Stimulated activated CD4-positive, alpha-beta T cell treated with anti-CD3 and anti-CD28 coated beads, Interleukin-1b, Interleukin-23, amount 100 ng/mL, for 24 hours (primary cell): ENCODE data around the gene MARK2.

Source experiments
- DNase-seq, 4 experiments: peaks; one replicate each; pipeline ENCODE4 v3.0.0-alpha.2; 2020; ENCODE audit warnings: low read depth in 4 of 4, low spot score in 1 of 4

The MARK2 gene

GRCh38 chr11:63879598-63880402 is 40.9 kb downstream of the MARK2 start:
- DNase-seq = no peak

- DNase-seq = no peak
Measured at GRCh38 chr11:63880403-63880790, 41.5 kb downstream of the MARK2 start.

- no peak for DNase-seq
Measured at GRCh38 chr11:63882555-63883242, 43.8 kb downstream of the MARK2 start.

DNA sequence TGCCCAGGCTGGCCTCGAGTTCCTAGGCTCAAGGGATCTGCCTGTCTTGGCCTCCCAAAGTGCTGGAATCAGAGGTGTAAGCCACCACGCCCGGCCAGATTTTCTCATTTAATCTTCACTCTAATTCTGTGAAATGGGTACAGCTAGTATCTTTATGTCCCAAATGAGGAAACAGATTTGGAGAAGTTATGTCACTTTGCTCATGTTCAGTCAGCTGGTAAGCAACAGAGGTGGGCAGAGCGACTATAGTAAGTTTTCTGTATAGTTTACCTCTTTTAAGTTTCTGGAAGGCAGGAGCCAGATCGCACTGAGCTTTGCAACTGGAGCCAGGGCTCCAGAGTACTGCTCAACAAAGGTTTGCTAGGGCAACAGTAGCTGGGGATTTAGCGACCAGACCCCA is 44.9 kb downstream of the MARK2 start:
- DNase-seq = no peak

DNA sequence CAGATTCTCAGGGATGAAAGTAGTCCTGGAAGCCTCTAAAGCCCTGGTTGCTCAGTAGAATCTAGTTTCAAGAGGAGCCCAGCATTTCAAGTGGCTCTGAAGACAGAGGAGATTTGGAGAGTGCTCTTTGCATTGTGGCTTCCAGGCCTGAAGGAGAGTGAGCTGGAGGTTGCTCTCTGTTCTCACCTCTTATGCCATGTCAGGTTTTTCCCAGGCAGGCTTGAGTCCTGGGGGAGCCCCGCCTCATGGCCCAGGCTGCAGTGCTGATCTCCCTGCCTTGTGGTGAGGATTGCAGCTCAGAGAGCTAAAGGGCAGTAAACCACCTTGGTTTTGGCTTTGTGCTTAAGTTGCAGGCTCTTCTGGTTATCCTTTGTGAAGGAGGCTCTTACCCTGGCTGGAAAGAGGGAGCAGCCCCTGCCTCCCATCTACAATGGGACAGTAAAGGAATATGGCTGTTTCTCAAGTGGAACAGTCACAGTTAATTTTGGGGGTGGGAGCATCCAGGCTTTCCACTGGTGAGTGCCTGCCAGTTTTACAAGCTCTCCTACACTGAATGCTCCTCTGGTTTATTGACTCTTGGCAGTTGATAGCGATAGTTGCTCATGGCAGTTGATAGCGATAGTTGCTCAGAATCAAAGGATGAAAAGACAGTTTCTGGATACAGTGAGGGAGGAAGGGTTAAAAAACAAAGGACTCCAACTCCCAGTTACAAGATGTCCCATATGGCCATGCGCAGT is 45.5 kb downstream of the MARK2 start:
- DNase-seq = no peak

DNA sequence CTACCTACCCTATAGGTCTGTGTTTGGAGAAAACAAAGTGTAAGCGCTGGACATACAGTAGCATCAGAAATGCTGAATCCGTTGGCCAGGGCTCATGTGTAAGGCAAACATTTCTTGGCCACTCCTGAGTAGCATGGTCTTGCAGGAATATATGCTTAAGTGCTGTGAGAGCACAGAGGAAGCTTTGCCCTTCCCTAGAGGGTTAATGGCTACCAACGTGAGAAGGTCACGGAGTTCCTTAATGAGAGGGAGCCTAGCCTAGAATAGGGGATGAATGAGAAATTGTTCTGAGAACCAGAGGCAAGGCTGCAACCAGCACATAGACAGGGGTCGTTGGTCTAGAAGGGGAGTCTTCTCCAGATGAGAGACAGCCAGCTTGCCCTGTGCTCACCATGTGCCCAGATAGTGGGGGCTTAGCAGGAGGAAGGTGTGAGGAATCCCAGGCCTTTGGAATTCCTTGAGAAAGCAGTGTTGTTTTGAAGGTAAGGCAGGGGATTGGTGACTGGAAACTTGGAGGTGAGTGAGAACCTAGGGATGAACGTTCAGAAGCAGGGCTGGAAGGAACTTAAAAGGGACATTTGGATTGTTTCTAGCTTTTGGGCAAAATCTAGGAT is 48.6 kb downstream of the MARK2 start:
- no peak for DNase-seq

GRCh38 chr11:63888170-63889086 is 49.5 kb downstream of the MARK2 start:
- peak in 3 of 4 experiments; percentile 36 to 55 (median 36) for DNase-seq

GRCh38 chr11:63889344-63889743 is 50.4 kb downstream of the MARK2 start:
- DNase-seq = no peak

DNA sequence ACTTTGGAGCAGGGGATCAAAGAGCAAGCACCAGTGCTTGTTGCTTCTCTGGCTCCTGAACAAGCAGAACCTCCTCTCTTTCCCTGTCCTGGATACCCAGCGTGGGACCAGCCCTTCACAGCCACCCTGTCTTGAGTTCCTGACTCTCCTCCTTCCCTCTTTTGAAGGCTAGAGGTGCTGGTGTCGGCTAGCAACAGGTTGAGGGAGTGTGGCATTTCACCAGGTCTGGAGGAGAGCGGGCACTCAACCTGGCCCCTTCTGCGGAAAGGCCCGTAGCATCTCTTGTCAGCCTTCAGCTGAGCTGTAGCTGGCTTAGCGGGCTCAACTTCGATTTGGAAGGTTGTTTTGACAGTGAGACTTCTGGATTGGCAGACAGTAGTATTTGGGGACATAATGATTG is 51.5 kb downstream of the MARK2 start:
- DNase-seq = no peak

DNA sequence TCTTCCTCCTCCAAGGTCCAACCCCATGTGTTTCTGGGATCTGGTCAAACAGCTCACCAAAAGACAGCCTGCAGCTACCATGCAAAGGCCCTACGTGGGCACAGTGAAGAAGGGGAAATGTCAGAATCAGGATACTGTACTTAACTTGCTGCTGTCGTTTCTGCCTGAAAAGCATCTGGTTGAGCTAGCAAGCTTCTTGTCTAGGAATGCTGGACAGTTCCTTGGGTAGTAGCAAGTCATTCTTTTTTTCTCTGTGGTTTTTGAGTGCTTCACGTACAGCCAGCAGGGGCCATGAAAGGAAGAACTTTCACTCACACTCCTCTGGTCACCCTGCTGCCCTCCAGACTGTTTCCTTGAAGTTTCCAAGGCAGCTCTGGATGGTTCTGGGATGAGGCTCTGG is 53.3 kb downstream of the MARK2 start:
- no peak for DNase-seq

- DNase-seq = no peak
Measured at GRCh38 chr11:63893355-63893754, 54.4 kb downstream of the MARK2 start.

DNA sequence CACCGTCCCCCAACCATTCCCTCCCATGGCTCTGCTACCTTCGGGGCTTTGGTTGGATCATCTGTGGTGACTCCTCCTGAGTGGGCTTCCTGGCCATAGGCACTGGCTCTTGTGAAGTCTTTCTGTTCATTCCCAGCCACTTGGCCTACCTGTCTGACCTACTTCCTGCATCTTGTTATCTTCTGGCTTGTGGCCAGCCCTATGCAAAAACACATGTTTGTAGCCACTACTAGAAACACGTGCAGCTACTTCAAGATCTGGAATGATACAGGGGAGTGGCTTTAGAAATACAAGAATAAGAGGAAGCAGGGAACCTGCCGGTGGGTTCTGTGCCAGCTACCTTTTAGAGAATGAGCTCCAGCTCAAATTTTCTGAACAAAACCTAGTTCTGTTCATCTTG is 57.2 kb downstream of the MARK2 start:
- DNase-seq = no peak

- DNase-seq = no peak
Measured at GRCh38 chr11:63897459-63898146, 58.7 kb downstream of the MARK2 start.

DNA sequence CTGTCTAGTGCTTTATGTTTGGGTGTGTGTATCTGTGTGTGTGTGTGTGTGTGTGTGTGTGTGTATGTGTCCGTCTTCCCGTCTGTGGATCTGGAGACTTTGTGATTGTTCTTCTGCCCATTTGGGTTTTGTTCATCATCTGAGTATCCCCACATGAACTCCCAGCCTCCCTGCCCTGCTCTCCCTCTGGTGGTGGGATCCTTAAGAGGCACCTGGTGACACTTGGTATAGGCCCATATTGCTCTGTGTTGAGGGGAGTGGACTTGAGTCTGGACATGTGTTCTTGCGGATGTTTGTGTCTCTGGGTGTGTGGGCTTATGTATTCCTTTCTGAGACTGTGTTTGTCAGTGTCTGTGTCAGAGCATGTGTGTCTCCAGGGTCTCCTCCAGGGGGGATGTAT is 62.8 kb downstream of the MARK2 start:
- no peak for DNase-seq

- DNase-seq = no peak
Measured at GRCh38 chr11:63903884-63904283, 65.0 kb downstream of the MARK2 start.

GRCh38 chr11:63904743-63905142 is 65.8 kb downstream of the MARK2 start:
- DNase-seq = no peak

DNA sequence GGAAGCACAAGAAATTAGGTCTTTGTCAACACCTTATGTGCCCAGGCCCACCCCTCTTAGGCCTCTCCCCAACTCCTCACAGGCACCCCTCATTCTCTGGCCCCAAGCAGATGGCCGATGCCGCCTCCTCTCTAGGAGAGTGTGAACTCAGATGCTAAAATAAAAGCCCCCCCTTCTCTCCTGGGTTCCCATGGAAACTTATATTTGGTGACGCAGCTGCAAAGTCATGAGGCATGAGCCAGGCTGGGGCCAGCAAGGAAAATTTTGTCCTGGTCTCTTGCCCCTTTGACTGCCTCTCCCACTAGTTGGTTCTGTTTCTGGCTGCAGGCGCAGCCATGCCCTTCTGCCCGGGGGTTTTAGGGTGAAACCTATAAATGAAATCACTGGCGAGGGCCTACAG is 66.3 kb downstream of the MARK2 start:
- DNase-seq = no peak

GRCh38 chr11:63906087-63906486 is 67.2 kb downstream of the MARK2 start:
- DNase-seq = no peak

DNA sequence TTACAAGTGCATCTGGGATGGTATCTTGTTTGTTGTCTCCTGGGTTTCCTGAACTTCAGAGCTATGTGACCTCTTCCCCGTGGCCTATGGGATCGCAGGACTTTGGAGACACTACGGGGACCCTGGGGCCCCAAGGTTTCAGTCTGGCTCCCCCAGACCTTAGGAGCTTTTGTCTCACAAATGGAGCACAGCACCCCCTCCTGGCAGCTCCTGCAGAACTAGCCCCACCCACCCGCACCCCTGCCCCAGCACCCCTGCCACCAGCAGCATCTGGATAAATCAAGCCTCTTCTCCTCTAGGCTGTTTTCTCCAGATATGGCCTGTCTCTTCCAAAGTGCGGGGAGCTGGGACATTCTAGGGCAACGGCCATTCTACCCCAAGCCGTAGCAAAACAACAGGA is 67.7 kb downstream of the MARK2 start:
- DNase-seq = peak in 3 of 4 experiments; percentile 34 to 38 (median 36)

DNA sequence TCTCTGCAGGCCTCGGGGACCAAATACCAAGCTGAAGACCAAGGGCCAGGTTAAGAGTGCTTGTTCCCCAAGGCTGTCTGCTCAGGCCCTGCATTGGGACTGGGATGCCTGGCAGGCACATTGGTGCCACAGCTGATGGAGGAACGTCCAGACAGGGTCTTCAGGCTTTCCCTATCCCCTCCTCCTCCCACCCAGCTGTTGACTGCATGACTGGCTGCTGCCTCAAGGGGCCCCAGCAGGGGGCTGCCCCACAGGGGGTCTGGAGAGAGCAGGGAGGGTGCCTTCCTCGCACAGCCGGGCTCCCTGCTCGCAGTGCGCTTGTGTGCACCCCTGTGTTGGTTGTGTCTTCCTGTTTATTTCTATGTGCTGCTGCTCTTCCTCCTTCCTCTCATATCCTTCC is 68.2 kb downstream of the MARK2 start:
- no peak for DNase-seq
